ENCODE results near the gene SLC22A17. TPM values are rescaled to one million over a fixed set of nuclear protein-coding genes. Genes with fewer than 3 reads are reported as not detected.

SLC22A17 gene
- polyA plus RNA-seq, 1 donor (not counting 4 experiments of a cell fraction or from before 2014, with no cell fraction given) = 0.76 TPM

- dilution Hi-C loops (cut with MboI; ENCODE audit: extremely low pct_ligation_motif_present, low sequenced_read_pairs) = no loop called here
- H3K9me3 ChIP-seq (ENCODE audit: control insufficient read depth, low read depth, low read length) = no peaks in the 10 kb centered on the region
- H3K36me3 ChIP-seq (ENCODE audit: control insufficient read depth in 2 of 2, extremely low read depth in 1 of 2, insufficient read depth in 2 of 2, low read length in 2 of 2) = peaks cover 17 to 22% of the 10 kb centered on the region in 2 experiments
- H2AFZ ChIP-seq (ENCODE audit: control insufficient read depth, low read length) = no peak overlapping the region
- H3K27me3 ChIP-seq (ENCODE audit: control insufficient read depth, extremely low read depth, insufficient read depth, low read length) = no peaks in the 10 kb centered on the region
- no peaks in the 10 kb centered on the region for H3K9me1 ChIP-seq (ENCODE audit: control insufficient read depth, extremely low read depth, insufficient read depth, low read length)
- no peak overlapping the region for H3K4me2 ChIP-seq (ENCODE audit: control insufficient read depth, extremely low read depth, insufficient read depth, low read depth, low read length)
- no peaks in the 10 kb centered on the region for H4K20me1 ChIP-seq (ENCODE audit: control insufficient read depth, extremely low read depth, insufficient read depth, low read length)
- H3K27ac ChIP-seq (ENCODE audit: control insufficient read depth, insufficient read depth, low read length) = no peak overlapping the region
- TF ChIP-seq EZH2 (IDR thresholded peaks at IDR 0.05; ENCODE audit: low read length) = no peak
- no peak for TF ChIP-seq CTCF (optimal IDR thresholded peaks at IDR 0.05 in 1 of 3, IDR thresholded peaks at IDR 0.05 in 1 of 3, conservative IDR thresholded peaks at IDR 0.05 in 1 of 3; ENCODE audit: extremely low read depth in 1 of 3, insufficient read depth in 2 of 3, low read length in 3 of 3)
- DNase-seq (ENCODE audit: low read depth, low spot score) = no peak
- no peak overlapping the region for H3K9ac ChIP-seq (ENCODE audit: control insufficient read depth, extremely low read depth, insufficient read depth, low read length)
- H3K4me3 ChIP-seq (ENCODE audit: control insufficient read depth in 2 of 3, extremely low read depth in 1 of 3, insufficient read depth in 2 of 3, low read depth in 1 of 3, low read length in 3 of 3) = no peak overlapping the region
- peaks cover 19% of the 10 kb centered on the region for H3K4me1 ChIP-seq (ENCODE audit: control insufficient read depth, extremely low read depth, insufficient read depth, low read length)
- no peak for FAIRE-seq
- peaks cover 23% of the 10 kb centered on the region for H3K79me2 ChIP-seq (ENCODE audit: control insufficient read depth, insufficient read depth, low read length)
These were observed 28.7 kb downstream of the SLC22A17 start for GRCh38 chr14:23323838-23324454.

GRCh38 chr14:23322568-23323517 is 29.8 kb downstream of the SLC22A17 start:
- Histone ChIP-seq H3K4me2 (ENCODE audit: control insufficient read depth, extremely low read depth, insufficient read depth, low read depth, low read length) (peak overlapping the region; percentile 97), H3K27ac (ENCODE audit: control insufficient read depth, insufficient read depth, low read length) (peak overlapping the region; percentile 98), H3K9ac (ENCODE audit: control insufficient read depth, extremely low read depth, insufficient read depth, low read length) (peak overlapping the region; percentile 98), H2AFZ (ENCODE audit: control insufficient read depth, low read length) (no peak overlapping the region), H3K36me3 (ENCODE audit: control insufficient read depth in 2 of 2, extremely low read depth in 1 of 2, insufficient read depth in 2 of 2, low read length in 2 of 2) (peaks cover 20 to 22% of the 10 kb centered on the region in 2 experiments), H4K20me1 (ENCODE audit: control insufficient read depth, extremely low read depth, insufficient read depth, low read length) (no peaks in the 10 kb centered on the region), H3K27me3 (ENCODE audit: control insufficient read depth, extremely low read depth, insufficient read depth, low read length) (no peaks in the 10 kb centered on the region), H3K9me3 (ENCODE audit: control insufficient read depth, low read depth, low read length) (no peaks in the 10 kb centered on the region), H3K79me2 (ENCODE audit: control insufficient read depth, insufficient read depth, low read length) (peaks cover 23% of the 10 kb centered on the region), H3K4me3 (ENCODE audit: control insufficient read depth in 2 of 3, extremely low read depth in 1 of 3, insufficient read depth in 2 of 3, low read depth in 1 of 3, low read length in 3 of 3) (peak overlapping the region; percentile 83 to 93 (median 91)), H3K9me1 (ENCODE audit: control insufficient read depth, extremely low read depth, insufficient read depth, low read length) (no peaks in the 10 kb centered on the region), H3K4me1 (ENCODE audit: control insufficient read depth, extremely low read depth, insufficient read depth, low read length) (peaks cover 19% of the 10 kb centered on the region)
- dilution Hi-C loops (cut with MboI; ENCODE audit: extremely low pct_ligation_motif_present, low sequenced_read_pairs) = no loop called here
- no peak for TF ChIP-seq EZH2 (IDR thresholded peaks at IDR 0.05; ENCODE audit: low read length)
- TF ChIP-seq CTCF (optimal IDR thresholded peaks at IDR 0.05 in 1 of 3, IDR thresholded peaks at IDR 0.05 in 1 of 3, conservative IDR thresholded peaks at IDR 0.05 in 1 of 3; ENCODE audit: extremely low read depth in 1 of 3, insufficient read depth in 2 of 3, low read length in 3 of 3) = no peak
- FAIRE-seq = no peak
- no peak for DNase-seq (ENCODE audit: low read depth, low spot score)
